K562 (cell line): ENCODE data around the gene JADE2. TPM values are rescaled to one million over a fixed set of nuclear protein-coding genes. Genes with fewer than 3 reads are reported as not detected.
"Not testable (repeated sequence)": the region's sequence is repeated elsewhere in the genome, so short reads cannot be mapped to it uniquely, and the experiment has no call there.

Source experiments
- ATAC-seq: fragments of 200-7000 bp; cut with Tn5 transposase; 3 replicates; pipeline ENCODE4 v1.9.1; 2020; ENCODE audit warnings: moderate library complexity
- BruUV-seq: library from RNA; stranded (reverse); fragments of 400-500 nt; replicated peaks from 2 replicates; lab custom pipeline; 2021; lab: Mats Ljungman, UMichigan
- CTCF ChIA-PET: fragments of 300-600 bp; formaldehyde crosslinking; extraction: SDS; loops from one replicate; lab custom pipeline; 2021; ENCODE audit warnings: low intra/inter-chr PET ratio; lab: Yijun Ruan, JAX
- POLR2A ChIA-PET: fragments of 300-600, 350-650 bp; sonication (Branson Sonifier 250); formaldehyde crosslinking; extraction: SDS; loops from one replicate; lab custom pipeline; 2021; ENCODE audit warnings: antibody characterized with exemption, inconsistent platforms; lab: Yijun Ruan, JAX
- DNase-seq, 4 experiments: peaks; one replicate each; pipeline versions ENCODE4 v3.0.0 to v3.0.0-alpha.2; 2011 to 2018; ENCODE audit warnings: low spot score in 3 of 4, mixed read lengths in 3 of 4; ENCODE audit errors: extremely low read depth in 1 of 4
- FAIRE-seq: peaks from 2 replicates; lab custom pipeline; 2011; peaks lifted over from hg19 to GRCh38; lab: Jason Lieb, UNC
- H2AFZ ChIP-seq: 2 replicates; pipeline ENCODE4 v1.6.0; 2011; ENCODE audit warnings: low read depth, low read length, control low read depth, inconsistent platforms
- H3K27ac ChIP-seq: fragments of 200-600 bp; 3 replicates; pipeline ENCODE4 v1.8.0; 2011; ENCODE audit warnings: low read depth, mild to moderate bottlenecking, control low read depth, inconsistent platforms, low read length, moderate library complexity, mixed read lengths; ENCODE audit errors: extremely low read depth
- H3K27me3 ChIP-seq, 2 experiments: fragments of 300-600 bp in 1 of 2; 2 replicates in 1 of 2; 3 replicates in 1 of 2; pipeline versions ENCODE4 v1.6.0 to v1.8.0; 2011; ENCODE audit warnings: inconsistent platforms in 2 of 2, low read length in 2 of 2, mild to moderate bottlenecking in 1 of 2, mixed read lengths in 1 of 2, moderate library complexity in 1 of 2; ENCODE audit not compliant: control insufficient read depth in 2 of 2, insufficient read depth in 2 of 2
- H3K36me3 ChIP-seq: fragments of 300-600 bp; 3 replicates; pipeline ENCODE4 v1.8.0; 2011; ENCODE audit warnings: mild to moderate bottlenecking, low read length, inconsistent platforms; ENCODE audit not compliant: control insufficient read depth, insufficient read depth
- H3K4me1 ChIP-seq, 2 experiments: fragments of 200-600 bp in 1 of 2; replicated peaks in 1 of 2; 2 replicates in 1 of 2; 3 replicates in 1 of 2; pipeline versions ENCODE4 v1.5.1 to v1.8.0; 2011; ENCODE audit warnings: inconsistent platforms in 2 of 2, low read length in 2 of 2, mild to moderate bottlenecking in 1 of 2, mixed read lengths in 1 of 2, moderate library complexity in 1 of 2; ENCODE audit not compliant: control insufficient read depth in 2 of 2, insufficient read depth in 2 of 2
- H3K4me2 ChIP-seq: 2 replicates; pipeline ENCODE4 v1.6.1; 2011; ENCODE audit warnings: low read length, control low read depth, inconsistent platforms, mixed read lengths; ENCODE audit not compliant: insufficient read depth
- H3K4me3 ChIP-seq: fragments of 200-600 bp; sonication (generic), shearing (Covaris generic); 2 replicates; pipeline ENCODE4 v1.5.1; 2016; ENCODE audit warnings: control low read depth, inconsistent platforms
- H3K79me2 ChIP-seq: fragments of 200-600 bp; 3 replicates; pipeline ENCODE4 v1.8.0; 2011; ENCODE audit warnings: low read length, inconsistent platforms; ENCODE audit not compliant: control insufficient read depth, insufficient read depth
- H3K9ac ChIP-seq, 2 experiments: 2 replicates each; pipeline versions ENCODE4 v1.6.0 to v1.6.1; 2011; ENCODE audit warnings: low read depth in 2 of 2, low read length in 2 of 2, control low read depth in 1 of 2, inconsistent platforms in 1 of 2, mild to moderate bottlenecking in 1 of 2, mixed read lengths in 1 of 2; ENCODE audit not compliant: insufficient read depth in 1 of 2
- H3K9me1 ChIP-seq: one replicate; pipeline ENCODE4 v1.6.0; 2011; ENCODE audit warnings: inconsistent platforms, mild to moderate bottlenecking, low read length, moderate library complexity; ENCODE audit not compliant: control insufficient read depth, insufficient read depth
- H3K9me3 ChIP-seq: replicated peaks from 2 replicates; pipeline ENCODE4 v1.5.1; 2011; ENCODE audit warnings: low read depth, low read length, inconsistent platforms; ENCODE audit not compliant: control insufficient read depth, insufficient read depth
- H4K20me1 ChIP-seq: replicated peaks from 2 replicates; pipeline ENCODE4 v1.6.1; 2011; ENCODE audit warnings: low read length, inconsistent platforms, mixed read lengths; ENCODE audit not compliant: control insufficient read depth, insufficient read depth
- HDGF ChIP-seq: fragments of 450-650 bp; IDR thresholded peaks from 2 replicates; pipeline ENCODE4 v1.6.1; 2016
- MAZ ChIP-seq, 2 experiments: fragments of 450-650 bp in 1 of 2; sonication (generic) in 1 of 2; formaldehyde crosslinking; IDR thresholded peaks in 1 of 2; conservative IDR thresholded peaks in 1 of 2; 2 replicates each; pipeline versions ENCODE4 v1.4.0 to v1.5.0; 2020; ENCODE audit warnings: mild to moderate bottlenecking in 1 of 2, missing genetic modification reagents in 1 of 2
- MTA1 ChIP-seq: fragments of 450-650 bp; IDR thresholded peaks from 2 replicates; pipeline ENCODE4 v1.6.1; 2017; ENCODE audit warnings: borderline replicate concordance
- PHF20 ChIP-seq: fragments of 450-650 bp; IDR thresholded peaks from 2 replicates; pipeline ENCODE4 v1.6.1; 2018; ENCODE audit not compliant: partially characterized antibody
- WGBS: fragments of 100-300 bp; shearing (Covaris generic); methylation state at CpG from one replicate; pipeline ENCODE4 v1.1.6; 2016; ENCODE audit warnings: low coverage, mixed read lengths; ENCODE audit not compliant: insufficient coverage; ENCODE audit errors: missing lambda C conversion rate; 5-methylcytosine and 5-hydroxymethylcytosine counted together
- in situ Hi-C: fragments of 300-500 bp; cut with MboI; formaldehyde crosslinking; loops from 4 replicates; pipeline ENCODE4 v1.15.0; 2018; ENCODE audit warnings: inconsistent platforms, mixed read lengths
- intact Hi-C: fragments of 100-400 bp; cut with micrococcal nuclease; formaldehyde crosslinking; loops from 2 replicates; pipeline ENCODE4 v1.14.2; 2022
- polyA plus RNA-seq, 8 experiments: library from polyadenylated mRNA; depleted of rRNA in 4 of 8; stranded (reverse) in 5 of 8; unstranded in 3 of 8; fragments of >200 nt; fragmentation: Nextera tagmentation in 2 of 8; fragmentation: Illumina TruSeq in 1 of 8; extraction: Ambion mirVana in 2 of 8; extraction: Trizol in 1 of 8; gene quantifications; 2 replicates each; pipeline versions ENCODE4 v1.2.1 to v1.2.3, GENCODE V29; 2011 to 2014; ENCODE audit warnings: inconsistent platforms in 1 of 8, missing spikeins in 1 of 8
- total RNA-seq, 7 experiments: library from RNA; depleted of rRNA in 6 of 7; stranded (reverse); fragments of >200 nt in 6 of 7; fragmentation: Illumina TruSeq in 2 of 7; extraction: Trizol in 2 of 7; gene quantifications; 2 replicates each; pipeline versions ENCODE4 v1.2.1 to v1.2.3, GENCODE V29; 2011 to 2021; ENCODE audit warnings: low replicate concordance in 1 of 7

The JADE2 gene
- total and polyA plus RNA-seq, 9 of the 15 experiments (the other 6 are each of a cell fraction or from before 2014, with no cell fraction given), result 0.50 to 23.3 (median 9.1) TPM

DNA sequence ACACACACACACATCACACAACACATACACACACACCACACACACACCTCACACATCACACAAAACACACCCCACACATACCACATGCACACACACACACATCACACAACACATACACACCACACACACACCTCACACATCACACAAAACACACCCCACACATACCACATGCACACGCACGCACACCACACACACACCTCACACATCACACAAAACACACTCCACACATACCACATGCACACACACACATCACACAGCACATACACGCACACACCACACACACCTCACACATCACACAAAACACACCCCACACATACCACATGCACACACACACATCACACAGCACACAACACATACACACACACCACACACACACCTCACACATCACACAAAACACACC, 31.1 kb downstream of the JADE2 start:
- POLR2A ChIA-PET, result interaction anchor here (0.7 kb wide), 1 partner anchor 184 kb away, joined by 3 read pairs; no protein-coding TSS in a partner anchor
- DNase-seq, CTCF ChIA-PET, BruUV-seq, H4K20me1 ChIP-seq, H3K9me3 ChIP-seq, H3K9me1 ChIP-seq, H3K9ac ChIP-seq, H2AFZ ChIP-seq, in situ Hi-C loops, H3K79me2 ChIP-seq, H3K4me2 ChIP-seq, H3K27ac ChIP-seq, ATAC-seq, H3K27me3 ChIP-seq, H3K4me3 ChIP-seq, intact Hi-C loops: not testable (repeated sequence)
- peak; percentile 32 for FAIRE-seq
- Histone ChIP-seq H3K36me3 (peaks cover 61% of the 10 kb centered on the region; the same call in 2 of the 3 replicates), H3K4me1 (peaks cover 0 to 11% of the 10 kb centered on the region in 2 experiments; a peak in 1 of 5 replicates)
- WGBS, result 82% methylated on average over 3 of the region's 3 CpGs
- TF ChIP-seq PHF20 (peak; percentile 33), HDGF (0 out of 2 replicates have a peak, but pooled peaks have one; percentile 38)

GRCh38 chr5:134556994-134557393, 31.5 kb downstream of the JADE2 start:
- in situ Hi-C loops (no loop called here), intact Hi-C loops (no loop called here)
- POLR2A ChIA-PET, result no interaction called here
- Histone ChIP-seq H3K9me3 (no peaks in the 10 kb centered on the region; the same call in 1 of the 2 replicates), H3K4me3 (no peak overlapping the region), H3K79me2 (no peaks in the 10 kb centered on the region), H3K9me1 (peaks cover 5% of the 10 kb centered on the region), H3K4me1 (peaks cover 0 to 12% of the 10 kb centered on the region in 2 experiments; a peak in 1 of 5 replicates), H4K20me1 (no peaks in the 10 kb centered on the region; the same call in 1 of the 2 replicates), H3K27me3 (no peaks in the 10 kb centered on the region), H3K27ac (no peak overlapping the region; the same call in 2 of the 3 replicates), H3K9ac (no peak overlapping the region), H3K36me3 (peaks cover 61% of the 10 kb centered on the region; the same call in 2 of the 3 replicates), H2AFZ (no peak overlapping the region), H3K4me2 (no peak overlapping the region)
- CTCF ChIA-PET, result no interaction called here
- TF ChIP-seq HDGF, result 0 out of 2 replicates have a peak, but pooled peaks have one; percentile 10
- no peak for TF ChIP-seq MAZ (CRISPR knock-in tag; conservative IDR thresholded peaks at IDR 0.05 in 1 of 2, IDR thresholded peaks at IDR 0.05 in 1 of 2)
- TF ChIP-seq MTA1, result 0 out of 2 replicates have a peak, but pooled peaks have one; percentile 27
- BruUV-seq, result no TSS peak
- FAIRE-seq (peak; percentile 80), DNase-seq (no peak), ATAC-seq (no peak)
